HG03025 (cell line): ENCODE data around the gene CDK6.
A peak's percentile ranks its signal among the peaks of the same experiment; 100 is the strongest.

Experiments used
- ATAC-seq: cut with Tn5 transposase; IDR thresholded peaks from one replicate; pipeline ENCODE4 v1.9.1; 2021; ENCODE audit warnings: mild to moderate bottlenecking, moderate library complexity; ENCODE audit not compliant: unreplicated experiment, low FRiP score

The CDK6 gene

GRCh38 chr7:92694211-92694610 is 142.2 kb downstream of the CDK6 start:
- no peak for ATAC-seq

GRCh38 chr7:92693519-92693918 is 142.9 kb downstream of the CDK6 start:
- ATAC-seq, result no peak

- ATAC-seq, result no peak
Measured at GRCh38 chr7:92691578-92691977, 144.8 kb downstream of the CDK6 start.

GRCh38 chr7:92685136-92686042 is 151.0 kb downstream of the CDK6 start:
- ATAC-seq, result no peak

DNA sequence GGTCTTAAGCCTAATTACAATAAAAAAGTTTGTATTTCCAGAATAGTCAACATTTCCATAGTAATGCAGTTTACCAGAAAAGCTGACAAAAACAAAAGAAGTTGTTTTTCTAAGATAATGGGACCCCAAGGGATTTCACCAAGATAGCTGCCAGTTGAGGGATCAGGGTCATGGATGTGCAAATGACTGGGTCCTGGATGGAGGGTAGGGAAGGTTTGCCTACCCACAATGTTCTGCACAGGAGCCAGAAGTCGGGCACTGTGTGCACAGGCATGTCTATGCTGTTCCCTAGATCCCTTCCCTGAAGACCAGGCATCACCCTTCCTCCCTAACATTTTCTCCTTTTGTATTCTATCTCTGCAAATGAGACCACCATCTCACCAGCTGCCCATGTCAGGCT is 152.1 kb downstream of the CDK6 start:
- ATAC-seq, result no peak

GRCh38 chr7:92682903-92683539 is 153.4 kb downstream of the CDK6 start:
- ATAC-seq, result no peak

DNA sequence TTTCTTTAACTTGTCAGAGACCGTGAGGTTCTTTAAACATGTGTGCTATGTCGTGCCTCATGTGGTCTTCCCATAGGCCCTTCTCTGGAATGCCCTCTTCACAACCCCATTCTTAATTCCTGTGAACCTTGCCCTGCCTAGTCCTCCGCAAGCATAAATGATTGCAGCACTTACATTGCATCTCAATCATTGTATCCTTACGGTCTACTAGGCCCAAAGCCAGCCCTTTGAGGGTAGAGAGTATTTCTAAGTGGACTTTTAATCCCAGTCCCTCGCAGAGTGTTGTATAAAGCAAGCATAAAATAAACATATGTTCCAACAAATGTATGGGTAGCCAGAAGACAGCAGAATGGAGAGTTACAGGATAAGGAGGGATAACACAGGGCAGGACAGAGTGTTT is 154.0 kb downstream of the CDK6 start:
- ATAC-seq, result no peak

DNA sequence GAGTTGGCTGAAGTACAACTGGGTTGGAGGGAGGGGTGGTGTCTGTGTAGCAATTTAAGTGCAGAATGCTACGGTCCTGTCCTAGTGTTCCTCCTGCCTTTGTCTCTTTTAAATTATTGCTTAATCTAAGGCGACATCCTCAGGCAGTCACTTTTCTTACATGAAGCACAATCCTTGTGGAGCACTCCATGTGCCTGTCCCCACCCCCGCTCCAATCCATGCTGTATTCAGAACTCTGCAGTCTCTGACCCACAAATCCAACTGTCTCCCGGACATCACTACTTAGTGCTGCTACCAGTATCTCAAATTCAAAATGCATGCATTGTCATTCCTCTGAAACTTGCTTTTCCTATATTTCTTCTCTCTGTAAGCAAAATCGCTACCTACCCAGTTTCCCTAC is 154.7 kb downstream of the CDK6 start:
- no peak for ATAC-seq

- no peak for ATAC-seq
Measured at GRCh38 chr7:92680442-92680841, 155.9 kb downstream of the CDK6 start.

DNA sequence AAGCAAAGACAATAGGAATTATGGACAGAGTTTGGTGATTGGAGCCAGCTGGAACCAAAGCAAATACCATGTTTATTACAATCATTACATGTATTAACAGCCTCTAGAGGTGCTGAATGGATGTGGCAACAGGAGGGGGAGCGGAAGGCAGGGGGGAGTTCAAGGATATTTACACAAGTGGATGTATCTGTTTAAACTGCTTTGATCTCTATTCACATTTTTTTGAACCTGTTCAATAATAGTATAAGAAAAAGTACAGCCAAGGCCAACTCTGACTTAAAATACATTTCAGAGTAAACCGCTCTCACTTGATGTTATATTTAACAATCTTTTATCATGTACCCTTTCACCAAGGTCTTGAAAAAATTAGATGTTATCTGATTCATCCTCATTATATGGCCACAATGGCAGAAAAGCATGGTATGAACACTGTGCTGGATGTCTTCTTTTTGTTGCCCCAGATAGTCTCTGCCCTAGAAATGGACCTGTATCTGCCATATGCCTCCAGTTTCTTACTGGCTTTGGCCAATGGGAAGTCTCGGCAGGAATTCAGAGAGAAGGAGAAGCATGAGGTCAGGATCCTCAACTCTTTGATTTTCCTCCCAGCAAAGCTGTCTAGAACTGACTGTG is 158.0 kb downstream of the CDK6 start:
- ATAC-seq, result no peak

GRCh38 chr7:92674379-92674778 is 162.0 kb downstream of the CDK6 start:
- ATAC-seq, result peak; percentile 61

DNA sequence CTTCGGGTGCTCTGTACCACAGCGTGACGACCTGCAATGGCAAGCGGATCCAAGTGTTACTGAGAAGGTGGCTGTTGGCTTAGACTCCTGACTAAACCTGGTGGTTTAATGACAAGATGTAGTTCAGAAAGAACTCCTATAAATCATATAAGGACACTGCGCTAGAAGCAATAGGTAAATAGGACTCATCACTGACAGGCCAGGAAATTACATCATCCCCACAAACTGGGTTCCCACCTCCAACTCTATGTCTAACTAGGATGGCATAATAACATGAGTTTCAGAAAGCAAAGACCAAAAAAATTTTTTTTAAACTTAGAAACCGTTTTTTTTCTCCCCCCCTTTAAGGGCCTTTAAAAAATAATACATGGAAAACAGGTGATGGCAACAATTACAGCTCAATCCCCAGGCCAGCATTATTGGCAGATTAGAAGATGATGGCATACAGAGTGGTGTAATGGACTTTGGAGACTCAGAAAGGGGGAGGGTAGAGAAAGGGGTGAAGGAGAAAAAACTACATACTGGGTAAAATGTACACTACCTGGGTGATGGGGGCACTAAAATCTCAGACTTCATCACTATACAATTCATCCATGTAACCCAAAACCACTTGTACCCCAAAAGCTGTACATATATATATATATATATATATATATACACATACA is 164.7 kb downstream of the CDK6 start:
- ATAC-seq, result no peak

GRCh38 chr7:92670204-92670851 is 166.0 kb downstream of the CDK6 start:
- no peak for ATAC-seq

DNA sequence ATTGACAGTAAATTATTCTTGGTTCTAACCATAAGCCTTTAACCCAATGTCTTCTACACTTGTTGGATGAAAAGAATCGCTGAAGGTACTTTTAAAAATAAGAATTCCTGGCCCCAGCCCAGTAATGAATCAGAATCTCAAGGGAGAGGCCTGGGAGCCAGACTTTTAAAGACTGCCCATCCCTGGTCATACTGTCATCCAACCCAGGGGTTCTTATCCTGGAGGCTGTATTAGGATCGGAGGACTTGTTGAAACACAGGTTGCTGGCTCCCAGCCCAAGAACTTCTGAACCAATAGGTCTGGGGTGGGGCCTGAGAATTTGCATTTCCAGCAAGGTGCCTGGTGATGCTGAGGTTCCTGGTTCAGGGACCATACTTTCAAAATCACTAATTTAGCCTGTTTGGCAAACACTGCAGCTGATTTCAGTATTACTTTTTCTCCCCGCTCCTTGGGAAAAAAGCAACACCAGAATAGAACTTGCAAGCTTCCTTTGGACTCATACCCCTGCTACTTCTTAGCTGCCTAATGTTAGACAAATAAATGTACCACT is 166.7 kb downstream of the CDK6 start:
- no peak for ATAC-seq

DNA sequence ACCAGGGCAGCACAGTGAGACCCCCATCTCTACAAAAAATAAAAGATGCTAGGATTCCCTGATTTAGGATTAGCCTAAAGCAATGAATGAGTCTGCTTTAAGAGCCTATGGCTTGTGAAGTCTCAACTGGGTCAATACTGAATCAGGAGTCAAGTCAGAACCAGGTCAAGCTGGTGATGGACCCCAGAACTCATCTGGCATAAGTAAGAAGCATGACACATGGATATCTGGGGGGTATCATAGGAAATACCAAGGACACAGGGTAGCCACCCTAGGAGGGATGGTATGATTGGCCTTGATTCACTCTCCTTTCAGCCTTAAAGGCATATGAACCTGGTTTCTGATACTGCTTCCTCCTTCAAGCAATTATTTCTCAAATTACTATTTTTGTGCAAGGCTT is 167.8 kb downstream of the CDK6 start:
- ATAC-seq, result no peak

DNA sequence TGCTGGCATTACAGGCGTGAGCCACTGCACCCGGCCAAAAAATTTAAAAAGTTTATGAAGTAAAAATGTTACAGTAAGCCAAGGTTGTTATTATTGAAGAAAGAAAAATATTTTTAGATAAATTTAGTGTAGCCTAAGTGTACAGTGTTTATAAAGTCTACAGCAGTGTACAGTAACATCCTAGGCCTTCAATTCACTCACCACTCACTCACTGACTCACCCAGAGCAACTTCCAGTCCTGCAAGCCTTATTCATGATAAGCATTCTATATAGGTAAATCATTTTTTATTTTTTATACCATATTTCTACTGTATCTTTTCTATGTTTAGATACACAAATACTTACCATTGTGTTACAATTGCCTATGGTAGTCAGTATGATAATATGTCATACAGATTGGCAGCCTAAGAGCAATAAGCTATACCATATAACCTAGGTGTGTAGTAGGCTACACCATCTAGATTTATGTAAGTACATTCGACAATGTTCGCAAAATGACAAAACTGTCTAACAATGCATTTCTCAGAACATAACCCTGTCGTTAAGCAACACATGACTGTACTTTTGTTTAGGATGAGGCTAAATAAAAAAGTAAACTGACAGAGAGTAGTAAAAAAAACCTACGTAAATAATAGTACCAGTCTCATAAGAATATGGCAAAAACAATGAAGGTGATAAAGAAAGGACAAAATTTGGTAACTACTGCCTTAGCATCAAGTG is 168.4 kb downstream of the CDK6 start:
- no peak for ATAC-seq

- no peak for ATAC-seq
Measured at GRCh38 chr7:92665926-92666325, 170.4 kb downstream of the CDK6 start.

- no peak for ATAC-seq
Measured at GRCh38 chr7:92661651-92662050, 174.7 kb downstream of the CDK6 start.

- no peak for ATAC-seq
Measured at GRCh38 chr7:92658671-92659070, 177.7 kb downstream of the CDK6 start.

GRCh38 chr7:92657391-92657790 is 179.0 kb downstream of the CDK6 start:
- no peak for ATAC-seq
